CD4-positive, alpha-beta T cell treated with Interleukin-17A for 1 hour (primary cell): ENCODE measurements around the gene RILPL1.
"Not testable (repeated sequence)": the region's sequence is repeated elsewhere in the genome, so short reads cannot be mapped to it uniquely, and the experiment has no call there.

Source experiments
- DNase-seq: peaks from one replicate; pipeline ENCODE4 v3.0.0-alpha.2; 2020

Gene RILPL1

GRCh38 chr12:123528858-123529257, 4.7 kb downstream of the RILPL1 start:
- no peak for DNase-seq

- no peak for DNase-seq
Measured at GRCh38 chr12:123526542-123527080, 6.9 kb downstream of the RILPL1 start.

- DNase-seq = no peak
Measured at GRCh38 chr12:123524378-123524777, 9.1 kb downstream of the RILPL1 start.

GRCh38 chr12:123523518-123523917, 10.0 kb downstream of the RILPL1 start:
- DNase-seq = no peak

GRCh38 chr12:123522164-123522563, 11.4 kb downstream of the RILPL1 start:
- DNase-seq = no peak

- no peak for DNase-seq
Measured at GRCh38 chr12:123520567-123521474, 12.7 kb downstream of the RILPL1 start.

- DNase-seq = no peak
Measured at GRCh38 chr12:123519141-123520001, 14.1 kb downstream of the RILPL1 start.

GRCh38 chr12:123516216-123516780, 17.2 kb downstream of the RILPL1 start:
- no peak for DNase-seq

- not testable (repeated sequence) for DNase-seq
Measured at GRCh38 chr12:123514582-123515221, 18.8 kb downstream of the RILPL1 start.

- no peak for DNase-seq
Measured at GRCh38 chr12:123513805-123514204, 19.7 kb downstream of the RILPL1 start.

GRCh38 chr12:123512838-123513665, 20.5 kb downstream of the RILPL1 start:
- no peak for DNase-seq

- no peak for DNase-seq
Measured at GRCh38 chr12:123506843-123507236, 26.7 kb downstream of the RILPL1 start.

GRCh38 chr12:123506059-123506842, 27.3 kb downstream of the RILPL1 start:
- DNase-seq = no peak

- DNase-seq = no peak
Measured at GRCh38 chr12:123502163-123502704, 31.3 kb downstream of the RILPL1 start.

GRCh38 chr12:123499332-123499731, 34.2 kb downstream of the RILPL1 start:
- no peak for DNase-seq

- no peak for DNase-seq
Measured at GRCh38 chr12:123498126-123498825, 35.2 kb downstream of the RILPL1 start.

GRCh38 chr12:123497065-123497464, 36.5 kb downstream of the RILPL1 start:
- DNase-seq = no peak

GRCh38 chr12:123494124-123494851, 39.2 kb downstream of the RILPL1 start:
- DNase-seq = no peak
